Measurements from ENCODE around the gene MARCHF2. TPM values are rescaled to one million over a fixed set of nuclear protein-coding genes. Genes with fewer than 3 reads are reported as not detected.

The MARCHF2 gene
- polyA plus RNA-seq, 1 of the 3 experiments (the other 2 are of a cell fraction), result 57.2 TPM

- H3K9me2 ChIP-seq, result no peaks in the 10 kb centered on the region
- peaks cover 3% of the 10 kb centered on the region for H3F3A ChIP-seq (replicated peaks; ENCODE audit: insufficient read depth)
- 0 out of 2 replicates have a peak, but pooled peaks cover 5% of the 10 kb centered on the region for H3K79me2 ChIP-seq (ENCODE audit: insufficient read depth)
- TF ChIP-seq USF1 (IDR thresholded peaks at IDR 0.05; ENCODE audit: borderline replicate concordance, low read depth) (no peak), FOXM1 (IDR thresholded peaks at IDR 0.05; ENCODE audit: low read depth) (no peak), MAX (IDR thresholded peaks at IDR 0.05; ENCODE audit: low read depth) (no peak), MEF2A (IDR thresholded peaks at IDR 0.05; ENCODE audit: borderline replicate concordance, low read depth) (no peak), RAD21 (IDR thresholded peaks at IDR 0.05; ENCODE audit: low read length) (no peak), RXRA (IDR thresholded peaks at IDR 0.05; ENCODE audit: borderline replicate concordance, low read depth) (no peak), NRF1 (IDR thresholded peaks at IDR 0.05; ENCODE audit: low read depth, low read length) (no peak), JUND (IDR thresholded peaks at IDR 0.05) (no peak), TEAD4 (IDR thresholded peaks at IDR 0.05; ENCODE audit: borderline replicate concordance, insufficient read depth) (no peak), POLR2AphosphoS5 (IDR thresholded peaks at IDR 0.05; ENCODE audit: low read depth, low read length) (no peak), EP300 (IDR thresholded peaks at IDR 0.05; ENCODE audit: borderline replicate concordance in 1 of 2, low read depth in 1 of 2, low read length in 1 of 2) (no peak), RFX5 (IDR thresholded peaks at IDR 0.05; ENCODE audit: low read length) (no peak), CTCF (IDR thresholded peaks at IDR 0.05) (no peak)
- H2AFZ ChIP-seq (ENCODE audit: low read depth), result no peak overlapping the region
- H3K27me3 ChIP-seq (ENCODE audit: insufficient read depth), result no peaks in the 10 kb centered on the region
- H3K4me1 ChIP-seq (ENCODE audit: control insufficient read depth in 1 of 2, insufficient read depth in 2 of 2, low read depth in 1 of 2, low read length in 1 of 2), result peaks cover 14 to 23% of the 10 kb centered on the region in 2 experiments; a peak in 3 of 4 replicates
- peaks cover 9 to 12% of the 10 kb centered on the region in 2 experiments for H3K36me3 ChIP-seq (replicated peaks in 1 of 2; ENCODE audit: control insufficient read depth in 1 of 2, insufficient read depth in 2 of 2, low read length in 1 of 2)
- ChIA-PET CTCF (interaction anchor here (1.1 to 1.6 kb wide), 2 partner anchors 13 to 210 kb away, joined by 3 to 5 read pairs; no protein-coding TSS in a partner anchor), POLR2A (no interaction called here)
- H3K9ac ChIP-seq, result no peak overlapping the region
- no peak overlapping the region for H3K4me2 ChIP-seq
- DNase-seq, result no peak
- no peak overlapping the region for H3K27ac ChIP-seq (ENCODE audit: low read depth in 2 of 2, low read length in 1 of 2)
- H4K20me1 ChIP-seq (ENCODE audit: insufficient read depth), result no peaks in the 10 kb centered on the region
- H3K4me3 ChIP-seq (ENCODE audit: low read depth in 2 of 2, low read length in 1 of 2), result no peak overlapping the region
- 88% methylated on average over 18 of the region's 19 CpGs for WGBS (ENCODE audit: low lambda C conversion rate)
- H3K9me3 ChIP-seq, result no peaks in the 10 kb centered on the region
Measured at GRCh38 chr19:8370176-8371010, 42.7 kb upstream of the MARCHF2 start.
